Neutrophil (primary cell): ENCODE results near the gene DCDC1.

Experiments
- H3K27ac ChIP-seq: fragments of 200-600 bp; sonication (generic); 2 replicates; pipeline ENCODE4 v1.5.1; 2016; ENCODE audit warnings: mild to moderate bottlenecking, moderate library complexity
- H3K27me3 ChIP-seq: fragments of 200-600 bp; sonication (generic); 2 replicates; pipeline ENCODE4 v1.6.0; 2016; ENCODE audit warnings: mild to moderate bottlenecking
- H3K36me3 ChIP-seq: fragments of 200-600 bp; sonication (generic); 2 replicates; pipeline ENCODE4 v1.5.1; 2017
- H3K4me1 ChIP-seq, 2 experiments: fragments of 200-600 bp in 1 of 2; sonication (generic) in 1 of 2; 1 replicate in 1 of 2; 2 replicates in 1 of 2; pipeline versions ENCODE4 v1.5.1 to v1.6.1; 2013 to 2016; ENCODE audit warnings: low read depth in 1 of 2, low read length in 1 of 2, mild to moderate bottlenecking in 1 of 2, moderate library complexity in 1 of 2; ENCODE audit not compliant: control insufficient read depth in 1 of 2, insufficient read depth in 1 of 2
- H3K4me3 ChIP-seq, 2 experiments: fragments of 200-600 bp in 1 of 2; sonication (generic) in 1 of 2; 1 replicate in 1 of 2; 2 replicates in 1 of 2; pipeline ENCODE4 v1.5.1; 2013 to 2016; ENCODE audit warnings: low read depth in 1 of 2, low read length in 1 of 2, mild to moderate bottlenecking in 1 of 2, moderate library complexity in 1 of 2
- H3K9me3 ChIP-seq: fragments of 200-600 bp; sonication (generic); 2 replicates; pipeline ENCODE4 v1.5.1; 2016
- CTCF ChIP-seq: fragments of 200-600 bp; sonication (generic); IDR thresholded peaks from 2 replicates; pipeline ENCODE4 v1.5.1; 2016; ENCODE audit warnings: antibody characterized with exemption

DCDC1 gene

DNA sequence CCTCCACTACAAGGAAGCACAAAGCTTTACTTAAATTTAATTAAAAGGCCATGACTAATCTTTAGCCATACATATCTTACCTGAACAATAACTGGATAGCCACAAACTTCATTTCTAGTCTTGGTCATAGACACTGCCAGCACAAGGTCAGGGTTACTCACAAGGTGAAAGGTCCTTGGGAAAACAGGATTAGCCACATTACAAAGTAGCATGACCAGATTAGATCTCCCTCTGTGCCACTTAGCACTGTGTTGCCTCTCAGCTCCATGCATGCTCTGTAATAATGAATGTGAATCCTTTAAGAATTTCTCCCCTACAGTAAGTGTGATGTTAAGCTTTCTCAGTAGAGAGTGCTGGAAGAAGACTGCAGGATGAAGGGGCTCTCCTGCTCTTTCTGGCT is 458.3 kb downstream of the DCDC1 start:
- Histone ChIP-seq H3K9me3 (no peaks in the 10 kb centered on the region), H3K4me1 (no peaks in the 10 kb centered on the region), H3K4me3 (no peak overlapping the region), H3K36me3 (no peaks in the 10 kb centered on the region), H3K27me3 (no peaks in the 10 kb centered on the region), H3K27ac (no peak overlapping the region)
- no peak for TF ChIP-seq CTCF

GRCh38 chr11:30908857-30909256 is 460.7 kb downstream of the DCDC1 start:
- Histone ChIP-seq H3K9me3 (no peaks in the 10 kb centered on the region), H3K27ac (no peak overlapping the region), H3K36me3 (no peaks in the 10 kb centered on the region), H3K27me3 (no peaks in the 10 kb centered on the region), H3K4me3 (no peak overlapping the region), H3K4me1 (no peaks in the 10 kb centered on the region)
- TF ChIP-seq CTCF: no peak

DNA sequence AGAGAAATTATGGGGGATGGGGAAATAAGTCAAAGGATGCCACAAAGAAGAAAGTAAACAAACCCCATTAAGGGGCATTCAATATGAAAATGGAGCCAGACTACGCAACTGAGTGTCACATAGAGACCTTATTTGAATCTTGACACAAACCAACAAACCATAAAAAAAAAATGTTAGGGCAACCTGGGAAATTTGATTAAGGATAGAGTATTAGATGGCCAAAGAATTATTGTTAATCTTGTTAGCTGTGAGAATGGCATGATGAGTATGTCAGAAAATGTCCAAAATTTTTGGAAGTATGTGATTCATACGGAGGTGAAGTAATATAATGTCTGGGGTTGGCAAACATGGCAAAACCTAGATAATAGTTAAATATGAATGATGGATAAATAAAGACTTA is 461.3 kb downstream of the DCDC1 start:
- H3K36me3 ChIP-seq: no peaks in the 10 kb centered on the region
- no peak for TF ChIP-seq CTCF
- no peak overlapping the region for H3K27ac ChIP-seq
- no peak overlapping the region for H3K4me3 ChIP-seq
- H3K27me3 ChIP-seq: no peaks in the 10 kb centered on the region
- no peaks in the 10 kb centered on the region for H3K9me3 ChIP-seq
- H3K4me1 ChIP-seq: no peaks in the 10 kb centered on the region

DNA sequence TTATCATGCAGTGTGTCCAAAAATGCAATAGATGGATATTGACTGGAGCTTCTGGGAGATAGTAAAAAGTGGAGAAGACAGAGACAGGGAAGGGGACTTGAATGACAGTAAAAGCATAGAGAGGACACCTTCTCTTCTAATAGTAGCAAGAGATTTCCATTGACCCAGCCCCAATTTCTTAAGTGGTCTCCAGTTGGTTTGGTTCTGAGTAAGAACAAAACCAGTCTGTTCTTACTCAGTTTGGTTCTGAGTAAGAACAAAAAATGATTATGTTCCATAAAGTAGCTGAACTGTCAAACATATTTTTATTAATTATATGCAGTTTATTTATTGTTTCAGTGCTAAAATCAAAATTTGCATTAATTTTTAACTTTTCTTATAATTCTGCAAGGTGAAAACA is 466.6 kb downstream of the DCDC1 start:
- H3K9me3 ChIP-seq: no peaks in the 10 kb centered on the region
- H3K27ac ChIP-seq: no peak overlapping the region
- no peak overlapping the region for H3K4me3 ChIP-seq
- H3K27me3 ChIP-seq: no peaks in the 10 kb centered on the region
- TF ChIP-seq CTCF: no peak
- H3K36me3 ChIP-seq: no peaks in the 10 kb centered on the region
- H3K4me1 ChIP-seq: no peaks in the 10 kb centered on the region

GRCh38 chr11:30895046-30895445 is 474.5 kb downstream of the DCDC1 start:
- H3K27me3 ChIP-seq: no peaks in the 10 kb centered on the region
- no peak overlapping the region for H3K4me3 ChIP-seq
- no peak for TF ChIP-seq CTCF
- no peaks in the 10 kb centered on the region for H3K9me3 ChIP-seq
- no peaks in the 10 kb centered on the region for H3K36me3 ChIP-seq
- no peaks in the 10 kb centered on the region for H3K4me1 ChIP-seq
- no peak overlapping the region for H3K27ac ChIP-seq

DNA sequence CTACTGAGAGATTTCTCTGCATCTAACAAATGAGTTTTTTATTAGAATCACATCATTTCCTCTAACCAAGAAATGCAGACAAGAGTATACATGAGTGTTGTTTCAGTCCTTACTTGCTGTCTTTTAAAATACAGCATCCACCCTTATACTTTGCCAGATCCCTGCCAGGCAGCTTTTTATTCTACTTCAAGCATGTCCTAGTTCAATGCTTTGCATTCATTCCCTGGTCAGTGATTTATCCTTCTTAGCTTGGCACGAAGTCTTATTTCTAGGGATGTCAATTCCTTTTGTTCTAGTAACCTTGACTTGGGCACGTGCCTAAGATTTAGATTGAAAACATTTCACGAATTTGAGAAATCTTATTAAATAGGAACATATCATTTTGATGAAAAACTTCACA is 476.2 kb downstream of the DCDC1 start:
- no peak for TF ChIP-seq CTCF
- Histone ChIP-seq H3K27me3 (no peaks in the 10 kb centered on the region), H3K4me1 (no peaks in the 10 kb centered on the region), H3K36me3 (no peaks in the 10 kb centered on the region), H3K4me3 (no peak overlapping the region), H3K27ac (no peak overlapping the region), H3K9me3 (no peaks in the 10 kb centered on the region)
